Measurements from ENCODE around the gene PPP1R9B.

DNA sequence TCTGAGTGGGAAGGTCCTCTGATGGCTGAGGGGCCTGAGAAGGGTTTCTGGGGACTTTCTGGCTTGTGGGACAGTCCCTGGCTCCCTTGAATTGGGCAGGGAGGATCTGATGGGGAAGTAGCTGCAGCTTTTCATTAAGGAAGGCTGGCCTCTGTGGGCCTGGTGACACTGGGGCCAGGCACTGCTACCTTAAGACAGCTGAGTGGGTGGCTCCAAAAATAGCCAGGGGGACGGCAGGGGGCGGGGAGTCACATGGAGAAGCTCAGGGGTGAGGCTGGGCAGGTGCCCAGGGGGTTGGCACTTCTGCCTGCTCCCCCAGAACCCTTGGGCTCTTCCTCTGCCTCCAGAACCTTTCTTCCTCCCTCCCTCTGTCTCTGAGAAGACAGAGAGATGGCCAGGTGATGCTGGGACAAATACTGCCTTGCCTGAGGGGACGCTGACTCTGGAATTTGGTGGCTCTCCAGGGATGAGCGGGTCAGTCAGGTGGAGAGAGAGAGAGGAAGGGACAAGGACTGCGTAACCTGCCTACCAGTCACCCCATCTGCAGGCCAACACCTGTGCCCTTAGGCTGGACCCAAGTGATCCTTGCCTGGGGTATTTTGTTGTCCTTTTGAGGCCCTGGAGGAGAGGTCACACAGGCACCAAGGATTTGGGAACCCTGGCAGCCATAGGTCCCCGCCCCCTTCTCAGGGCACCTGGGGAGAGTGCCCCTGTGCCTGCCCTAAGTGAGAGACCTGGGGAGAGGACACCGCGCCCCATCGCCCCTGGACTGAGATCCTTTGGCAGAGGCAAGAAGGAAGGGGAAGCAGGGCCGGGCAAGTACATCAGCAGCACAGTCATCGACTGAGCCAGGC lies 13.6 kb upstream of the PPP1R9B start:
- no peak for TF ChIP-seq POLR2A (IDR thresholded peaks at IDR 0.05)
- TF ChIP-seq, protein P1, sequence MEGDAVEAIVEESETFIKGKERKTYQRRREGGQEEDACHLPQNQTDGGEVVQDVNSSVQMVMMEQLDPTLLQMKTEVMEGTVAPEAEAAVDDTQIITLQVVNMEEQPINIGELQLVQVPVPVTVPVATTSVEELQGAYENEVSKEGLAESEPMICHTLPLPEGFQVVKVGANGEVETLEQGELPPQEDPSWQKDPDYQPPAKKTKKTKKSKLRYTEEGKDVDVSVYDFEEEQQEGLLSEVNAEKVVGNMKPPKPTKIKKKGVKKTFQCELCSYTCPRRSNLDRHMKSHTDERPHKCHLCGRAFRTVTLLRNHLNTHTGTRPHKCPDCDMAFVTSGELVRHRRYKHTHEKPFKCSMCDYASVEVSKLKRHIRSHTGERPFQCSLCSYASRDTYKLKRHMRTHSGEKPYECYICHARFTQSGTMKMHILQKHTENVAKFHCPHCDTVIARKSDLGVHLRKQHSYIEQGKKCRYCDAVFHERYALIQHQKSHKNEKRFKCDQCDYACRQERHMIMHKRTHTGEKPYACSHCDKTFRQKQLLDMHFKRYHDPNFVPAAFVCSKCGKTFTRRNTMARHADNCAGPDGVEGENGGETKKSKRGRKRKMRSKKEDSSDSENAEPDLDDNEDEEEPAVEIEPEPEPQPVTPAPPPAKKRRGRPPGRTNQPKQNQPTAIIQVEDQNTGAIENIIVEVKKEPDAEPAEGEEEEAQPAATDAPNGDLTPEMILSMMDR (IDR thresholded peaks at IDR 0.05): no peak

All from tibial nerve (tissue), 3 donors.